Measurements from ENCODE around the gene IRF2BP2. TPM values are rescaled to one million over a fixed set of nuclear protein-coding genes. Genes with fewer than 3 reads are reported as not detected.

The IRF2BP2 gene
- total and polyA plus RNA-seq, 2 of the 13 experiments (the other 11 are each of a cell fraction or from before 2014, with no cell fraction given): 140 to 147 TPM

DNA sequence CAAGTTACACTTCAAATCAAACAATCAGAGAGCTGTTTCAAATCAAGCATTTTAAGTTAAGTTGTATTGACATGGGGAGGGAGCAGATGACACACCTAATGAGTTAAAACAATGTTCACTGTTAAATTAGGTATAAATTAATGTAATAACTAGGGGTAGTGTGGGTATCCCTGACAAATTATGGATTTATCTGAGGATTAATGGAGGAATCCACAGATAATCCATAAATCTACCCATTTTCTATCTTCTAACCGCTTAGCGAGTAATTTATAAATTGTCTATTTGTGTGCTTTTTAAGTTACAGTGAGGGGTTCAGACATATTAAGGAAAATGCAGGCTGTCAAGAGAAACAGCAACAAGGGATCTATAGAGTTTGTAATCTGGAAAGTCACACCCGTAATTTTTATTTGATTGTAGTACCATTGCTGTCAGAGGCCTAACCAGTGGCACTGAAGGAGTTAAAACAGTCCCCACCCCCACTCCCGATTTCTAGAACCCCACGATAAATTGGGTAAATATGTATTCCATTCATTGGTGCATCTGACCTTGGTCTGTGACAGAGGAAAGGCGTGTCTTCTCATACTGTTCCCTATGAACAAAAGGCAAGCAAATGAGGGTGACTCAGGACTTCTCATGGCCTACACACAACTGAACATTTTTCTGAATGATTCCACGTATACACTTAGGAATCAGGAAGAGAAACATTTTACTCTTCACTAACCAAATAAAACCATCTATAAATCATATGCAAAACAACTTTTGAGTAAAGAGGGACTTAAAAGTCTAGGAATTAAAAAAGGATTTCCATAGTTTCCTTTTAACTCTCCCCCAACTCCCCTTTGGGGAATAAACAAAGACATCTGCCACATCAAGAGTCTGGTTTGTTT is 7.4 kb downstream of the IRF2BP2 start (continued):
- TF ChIP-seq, protein P1, sequence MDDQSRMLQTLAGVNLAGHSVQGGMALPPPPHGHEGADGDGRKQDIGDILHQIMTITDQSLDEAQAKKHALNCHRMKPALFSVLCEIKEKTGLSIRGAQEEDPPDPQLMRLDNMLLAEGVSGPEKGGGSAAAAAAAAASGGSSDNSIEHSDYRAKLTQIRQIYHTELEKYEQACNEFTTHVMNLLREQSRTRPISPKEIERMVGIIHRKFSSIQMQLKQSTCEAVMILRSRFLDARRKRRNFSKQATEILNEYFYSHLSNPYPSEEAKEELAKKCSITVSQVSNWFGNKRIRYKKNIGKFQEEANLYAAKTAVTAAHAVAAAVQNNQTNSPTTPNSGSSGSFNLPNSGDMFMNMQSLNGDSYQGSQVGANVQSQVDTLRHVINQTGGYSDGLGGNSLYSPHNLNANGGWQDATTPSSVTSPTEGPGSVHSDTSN (CRISPR knock-in tag; IDR thresholded peaks at IDR 0.05; ENCODE audit: borderline replicate concordance): no peak
- TF ChIP-seq, protein P2, sequence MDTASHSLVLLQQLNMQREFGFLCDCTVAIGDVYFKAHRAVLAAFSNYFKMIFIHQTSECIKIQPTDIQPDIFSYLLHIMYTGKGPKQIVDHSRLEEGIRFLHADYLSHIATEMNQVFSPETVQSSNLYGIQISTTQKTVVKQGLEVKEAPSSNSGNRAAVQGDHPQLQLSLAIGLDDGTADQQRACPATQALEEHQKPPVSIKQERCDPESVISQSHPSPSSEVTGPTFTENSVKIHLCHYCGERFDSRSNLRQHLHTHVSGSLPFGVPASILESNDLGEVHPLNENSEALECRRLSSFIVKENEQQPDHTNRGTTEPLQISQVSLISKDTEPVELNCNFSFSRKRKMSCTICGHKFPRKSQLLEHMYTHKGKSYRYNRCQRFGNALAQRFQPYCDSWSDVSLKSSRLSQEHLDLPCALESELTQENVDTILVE (CRISPR knock-in tag; IDR thresholded peaks at IDR 0.05): peak; percentile 79; the same call in 1 of the 2 replicates
- TF ChIP-seq ZNF850 (CRISPR knock-in tag; conservative IDR thresholded peaks at IDR 0.05) (no peak), BCL6 (CRISPR knock-in tag; IDR thresholded peaks at IDR 0.05) (peak; percentile 68), SIX4 (CRISPR knock-in tag; IDR thresholded peaks at IDR 0.05) (0 out of 2 replicates have a peak, but pooled peaks have one; percentile 17), HMG20B (CRISPR knock-in tag; conservative IDR thresholded peaks at IDR 0.05) (no peak), HNRNPLL (IDR thresholded peaks at IDR 0.05; ENCODE audit: low read depth, low read length, poor library complexity, severe bottlenecking) (peak; percentile 21), YEATS2 (CRISPR knock-in tag; IDR thresholded peaks at IDR 0.05; ENCODE audit: borderline replicate concordance) (no peak), TBL1XR1 (IDR thresholded peaks at IDR 0.05; ENCODE audit: borderline replicate concordance, low read length, partially characterized antibody) (no peak), ZNF556 (CRISPR knock-in tag; IDR thresholded peaks at IDR 0.05; ENCODE audit: borderline replicate concordance) (no peak), TMF1 (CRISPR knock-in tag; IDR thresholded peaks at IDR 0.05; ENCODE audit: low read depth) (no peak), NONO (IDR thresholded peaks at IDR 0.05) (no peak), NONO (CRISPR knock-in tag; conservative IDR thresholded peaks at IDR 0.05) (no peak), ZNF350 (CRISPR knock-in tag; IDR thresholded peaks at IDR 0.05; ENCODE audit: borderline replicate concordance, low read depth) (no peak), ZFP1 (CRISPR knock-in tag; IDR thresholded peaks at IDR 0.05) (no peak; the same call in 1 of the 2 replicates), ZFY (CRISPR knock-in tag; IDR thresholded peaks at IDR 0.05) (peak; percentile 50), ATF1 (CRISPR knock-in tag; IDR thresholded peaks at IDR 0.05) (peak; percentile 62)
- TF ChIP-seq, protein P3, sequence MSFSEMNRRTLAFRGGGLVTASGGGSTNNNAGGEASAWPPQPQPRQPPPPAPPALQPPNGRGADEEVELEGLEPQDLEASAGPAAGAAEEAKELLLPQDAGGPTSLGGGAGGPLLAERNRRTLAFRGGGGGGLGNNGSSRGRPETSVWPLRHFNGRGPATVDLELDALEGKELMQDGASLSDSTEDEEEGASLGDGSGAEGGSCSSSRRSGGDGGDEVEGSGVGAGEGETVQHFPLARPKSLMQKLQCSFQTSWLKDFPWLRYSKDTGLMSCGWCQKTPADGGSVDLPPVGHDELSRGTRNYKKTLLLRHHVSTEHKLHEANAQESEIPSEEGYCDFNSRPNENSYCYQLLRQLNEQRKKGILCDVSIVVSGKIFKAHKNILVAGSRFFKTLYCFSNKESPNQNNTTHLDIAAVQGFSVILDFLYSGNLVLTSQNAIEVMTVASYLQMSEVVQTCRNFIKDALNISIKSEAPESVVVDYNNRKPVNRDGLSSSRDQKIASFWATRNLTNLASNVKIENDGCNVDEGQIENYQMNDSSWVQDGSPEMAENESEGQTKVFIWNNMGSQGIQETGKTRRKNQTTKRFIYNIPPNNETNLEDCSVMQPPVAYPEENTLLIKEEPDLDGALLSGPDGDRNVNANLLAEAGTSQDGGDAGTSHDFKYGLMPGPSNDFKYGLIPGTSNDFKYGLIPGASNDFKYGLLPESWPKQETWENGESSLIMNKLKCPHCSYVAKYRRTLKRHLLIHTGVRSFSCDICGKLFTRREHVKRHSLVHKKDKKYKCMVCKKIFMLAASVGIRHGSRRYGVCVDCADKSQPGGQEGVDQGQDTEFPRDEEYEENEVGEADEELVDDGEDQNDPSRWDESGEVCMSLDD (CRISPR knock-in tag; IDR thresholded peaks at IDR 0.05; ENCODE audit: borderline replicate concordance): no peak
- TF ChIP-seq, protein P4, sequence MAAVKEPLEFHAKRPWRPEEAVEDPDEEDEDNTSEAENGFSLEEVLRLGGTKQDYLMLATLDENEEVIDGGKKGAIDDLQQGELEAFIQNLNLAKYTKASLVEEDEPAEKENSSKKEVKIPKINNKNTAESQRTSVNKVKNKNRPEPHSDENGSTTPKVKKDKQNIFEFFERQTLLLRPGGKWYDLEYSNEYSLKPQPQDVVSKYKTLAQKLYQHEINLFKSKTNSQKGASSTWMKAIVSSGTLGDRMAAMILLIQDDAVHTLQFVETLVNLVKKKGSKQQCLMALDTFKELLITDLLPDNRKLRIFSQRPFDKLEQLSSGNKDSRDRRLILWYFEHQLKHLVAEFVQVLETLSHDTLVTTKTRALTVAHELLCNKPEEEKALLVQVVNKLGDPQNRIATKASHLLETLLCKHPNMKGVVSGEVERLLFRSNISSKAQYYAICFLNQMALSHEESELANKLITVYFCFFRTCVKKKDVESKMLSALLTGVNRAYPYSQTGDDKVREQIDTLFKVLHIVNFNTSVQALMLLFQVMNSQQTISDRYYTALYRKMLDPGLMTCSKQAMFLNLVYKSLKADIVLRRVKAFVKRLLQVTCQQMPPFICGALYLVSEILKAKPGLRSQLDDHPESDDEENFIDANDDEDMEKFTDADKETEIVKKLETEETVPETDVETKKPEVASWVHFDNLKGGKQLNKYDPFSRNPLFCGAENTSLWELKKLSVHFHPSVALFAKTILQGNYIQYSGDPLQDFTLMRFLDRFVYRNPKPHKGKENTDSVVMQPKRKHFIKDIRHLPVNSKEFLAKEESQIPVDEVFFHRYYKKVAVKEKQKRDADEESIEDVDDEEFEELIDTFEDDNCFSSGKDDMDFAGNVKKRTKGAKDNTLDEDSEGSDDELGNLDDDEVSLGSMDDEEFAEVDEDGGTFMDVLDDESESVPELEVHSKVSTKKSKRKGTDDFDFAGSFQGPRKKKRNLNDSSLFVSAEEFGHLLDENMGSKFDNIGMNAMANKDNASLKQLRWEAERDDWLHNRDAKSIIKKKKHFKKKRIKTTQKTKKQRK (IDR thresholded peaks at IDR 0.05; ENCODE audit: low read length): no peak

Measured in HepG2 (cell line).